ENCODE results near the gene GID4.

DNA sequence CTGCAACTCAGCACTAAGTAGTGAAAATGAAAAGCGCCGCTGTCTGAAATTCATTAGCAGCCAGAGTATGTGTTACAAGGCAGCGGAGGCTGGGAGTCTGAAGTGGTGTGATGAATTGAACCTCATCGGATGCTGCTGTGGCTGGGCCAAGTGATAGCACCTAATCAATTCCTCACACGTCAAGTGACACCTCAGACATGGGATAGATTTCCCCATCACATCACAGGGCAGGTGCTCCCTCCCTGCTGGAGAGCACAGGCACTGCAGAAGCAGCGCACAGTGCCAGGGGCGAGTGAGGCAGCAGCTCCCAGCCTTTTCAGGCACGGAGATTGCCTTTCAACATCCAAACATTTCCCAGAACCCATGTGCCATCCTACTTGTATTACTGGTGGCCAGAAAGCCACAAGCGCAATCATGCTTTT, 34.3 kb upstream of the GID4 start:
- TF ChIP-seq, protein P1, sequence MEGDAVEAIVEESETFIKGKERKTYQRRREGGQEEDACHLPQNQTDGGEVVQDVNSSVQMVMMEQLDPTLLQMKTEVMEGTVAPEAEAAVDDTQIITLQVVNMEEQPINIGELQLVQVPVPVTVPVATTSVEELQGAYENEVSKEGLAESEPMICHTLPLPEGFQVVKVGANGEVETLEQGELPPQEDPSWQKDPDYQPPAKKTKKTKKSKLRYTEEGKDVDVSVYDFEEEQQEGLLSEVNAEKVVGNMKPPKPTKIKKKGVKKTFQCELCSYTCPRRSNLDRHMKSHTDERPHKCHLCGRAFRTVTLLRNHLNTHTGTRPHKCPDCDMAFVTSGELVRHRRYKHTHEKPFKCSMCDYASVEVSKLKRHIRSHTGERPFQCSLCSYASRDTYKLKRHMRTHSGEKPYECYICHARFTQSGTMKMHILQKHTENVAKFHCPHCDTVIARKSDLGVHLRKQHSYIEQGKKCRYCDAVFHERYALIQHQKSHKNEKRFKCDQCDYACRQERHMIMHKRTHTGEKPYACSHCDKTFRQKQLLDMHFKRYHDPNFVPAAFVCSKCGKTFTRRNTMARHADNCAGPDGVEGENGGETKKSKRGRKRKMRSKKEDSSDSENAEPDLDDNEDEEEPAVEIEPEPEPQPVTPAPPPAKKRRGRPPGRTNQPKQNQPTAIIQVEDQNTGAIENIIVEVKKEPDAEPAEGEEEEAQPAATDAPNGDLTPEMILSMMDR (IDR thresholded peaks at IDR 0.05 in 4 of 5, conservative IDR thresholded peaks at IDR 0.05 in 1 of 5): peak; percentile 24 to 78 (median 57)
- TF ChIP-seq POLR2A (IDR thresholded peaks at IDR 0.05): no peak
